HL-60 (cell line): ENCODE results near the gene PDGFC.

Experiments
- CTCF ChIP-seq: IDR thresholded peaks from one replicate; pipeline ENCODE4 v1.5.1; 2011; ENCODE audit warnings: low read length, control low read depth, inconsistent platforms; ENCODE audit not compliant: insufficient read depth
- POLR2AphosphoS5 ChIP-seq: IDR thresholded peaks from 2 replicates; pipeline ENCODE4 v1.6.1; 2012; ENCODE audit warnings: low read depth
- REST ChIP-seq: IDR thresholded peaks from 2 replicates; pipeline ENCODE4 v1.6.1; 2012; ENCODE audit warnings: low read depth; ENCODE audit not compliant: insufficient replicate concordance

GRCh38 chr4:156770140-156770539 lies 201.5 kb downstream of the PDGFC start:
- TF ChIP-seq CTCF (no peak), REST (no peak), POLR2AphosphoS5 (no peak)
